ENCODE measurements around the gene PLCL1. TPM values are rescaled to one million over a fixed set of nuclear protein-coding genes. Genes with fewer than 3 reads are reported as not detected.

The PLCL1 gene
- total RNA-seq, 1 experiment from 2014 or later, result not detected

- Histone ChIP-seq H3K9me2 (replicated peaks; ENCODE audit: insufficient read depth, low read length) (no peaks in the 10 kb centered on the region), H3K4me2 (ENCODE audit: low read depth, low read length, poor library complexity, severe bottlenecking) (no peak overlapping the region), H3K9ac (ENCODE audit: low read length) (no peak overlapping the region), H3K79me2 (ENCODE audit: low read length) (no peaks in the 10 kb centered on the region), H2AFZ (ENCODE audit: low read length) (no peak overlapping the region), H3K9me3 (ENCODE audit: low read length) (no peaks in the 10 kb centered on the region), H3K4me1 (ENCODE audit: low read length) (no peaks in the 10 kb centered on the region), H3K27ac (ENCODE audit: low read length) (no peak overlapping the region), H4K20me1 (ENCODE audit: insufficient read depth, low read depth, low read length) (no peaks in the 10 kb centered on the region), H3K4me3 (ENCODE audit: low read length) (no peak overlapping the region), H3K36me3 (ENCODE audit: insufficient read depth, low read length) (no peaks in the 10 kb centered on the region), H3K27me3 (ENCODE audit: low read length) (0 out of 2 replicates have a peak, but pooled peaks cover 3% of the 10 kb centered on the region)
- DNase-seq, result no peak
These were observed 180.7 kb downstream of the PLCL1 start for GRCh38 chr2:197985029-197985638.

GRCh38 chr2:197986977-197987376 lies 182.6 kb downstream of the PLCL1 start:
- Histone ChIP-seq H3K9me3 (ENCODE audit: low read length) (no peaks in the 10 kb centered on the region), H3K4me3 (ENCODE audit: low read length) (no peak overlapping the region), H3K27me3 (ENCODE audit: low read length) (0 out of 2 replicates have a peak, but pooled peaks cover 3% of the 10 kb centered on the region), H4K20me1 (ENCODE audit: insufficient read depth, low read depth, low read length) (no peaks in the 10 kb centered on the region), H3K9ac (ENCODE audit: low read length) (no peak overlapping the region), H3K4me1 (ENCODE audit: low read length) (no peaks in the 10 kb centered on the region), H3K79me2 (ENCODE audit: low read length) (no peaks in the 10 kb centered on the region), H3K36me3 (ENCODE audit: insufficient read depth, low read length) (no peaks in the 10 kb centered on the region), H3K4me2 (ENCODE audit: low read depth, low read length, poor library complexity, severe bottlenecking) (no peak overlapping the region), H2AFZ (ENCODE audit: low read length) (no peak overlapping the region), H3K27ac (ENCODE audit: low read length) (no peak overlapping the region), H3K9me2 (replicated peaks; ENCODE audit: insufficient read depth, low read length) (no peaks in the 10 kb centered on the region)
- no peak for DNase-seq

DNA sequence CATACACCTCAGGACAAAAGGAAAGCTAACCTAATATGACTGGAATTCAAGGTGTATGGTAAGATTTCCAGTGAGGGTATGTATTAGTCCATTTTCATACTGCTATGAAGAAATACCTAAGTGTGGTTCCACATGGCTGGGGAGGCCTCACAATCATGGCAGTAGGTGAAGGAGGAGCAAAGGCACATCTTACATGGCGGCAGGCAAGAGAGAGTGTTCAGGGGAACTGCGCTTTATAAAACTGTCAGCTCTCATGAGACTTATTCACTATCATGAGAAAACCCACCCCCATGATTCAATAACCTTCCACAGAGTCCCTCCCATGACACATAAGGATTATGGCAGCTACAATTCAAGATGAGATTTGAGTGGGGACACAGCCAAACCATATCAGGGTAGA lies 186.0 kb downstream of the PLCL1 start:
- H3K4me1 ChIP-seq (ENCODE audit: low read length), result no peaks in the 10 kb centered on the region
- no peaks in the 10 kb centered on the region for H3K36me3 ChIP-seq (ENCODE audit: insufficient read depth, low read length)
- no peak overlapping the region for H3K4me2 ChIP-seq (ENCODE audit: low read depth, low read length, poor library complexity, severe bottlenecking)
- H3K27me3 ChIP-seq (ENCODE audit: low read length), result no peaks in the 10 kb centered on the region
- no peak for DNase-seq
- H3K4me3 ChIP-seq (ENCODE audit: low read length), result no peak overlapping the region
- H3K79me2 ChIP-seq (ENCODE audit: low read length), result no peaks in the 10 kb centered on the region
- no peak overlapping the region for H2AFZ ChIP-seq (ENCODE audit: low read length)
- no peak overlapping the region for H3K9ac ChIP-seq (ENCODE audit: low read length)
- no peaks in the 10 kb centered on the region for H3K9me2 ChIP-seq (replicated peaks; ENCODE audit: insufficient read depth, low read length)
- H3K27ac ChIP-seq (ENCODE audit: low read length), result no peak overlapping the region
- H4K20me1 ChIP-seq (ENCODE audit: insufficient read depth, low read depth, low read length), result no peaks in the 10 kb centered on the region
- no peaks in the 10 kb centered on the region for H3K9me3 ChIP-seq (ENCODE audit: low read length)

- H2AFZ ChIP-seq (ENCODE audit: low read length), result no peak overlapping the region
- no peak for DNase-seq
- H3K36me3 ChIP-seq (ENCODE audit: insufficient read depth, low read length), result no peaks in the 10 kb centered on the region
- H3K9me3 ChIP-seq (ENCODE audit: low read length), result no peaks in the 10 kb centered on the region
- H4K20me1 ChIP-seq (ENCODE audit: insufficient read depth, low read depth, low read length), result no peaks in the 10 kb centered on the region
- no peaks in the 10 kb centered on the region for H3K4me1 ChIP-seq (ENCODE audit: low read length)
- H3K9ac ChIP-seq (ENCODE audit: low read length), result no peak overlapping the region
- H3K27me3 ChIP-seq (ENCODE audit: low read length), result no peaks in the 10 kb centered on the region
- H3K27ac ChIP-seq (ENCODE audit: low read length), result no peak overlapping the region
- no peak overlapping the region for H3K4me2 ChIP-seq (ENCODE audit: low read depth, low read length, poor library complexity, severe bottlenecking)
- no peak overlapping the region for H3K4me3 ChIP-seq (ENCODE audit: low read length)
- no peaks in the 10 kb centered on the region for H3K79me2 ChIP-seq (ENCODE audit: low read length)
- no peaks in the 10 kb centered on the region for H3K9me2 ChIP-seq (replicated peaks; ENCODE audit: insufficient read depth, low read length)
These were observed 188.2 kb downstream of the PLCL1 start for GRCh38 chr2:197992482-197993133.

GRCh38 chr2:197993363-197993762 lies 189.0 kb downstream of the PLCL1 start:
- no peak overlapping the region for H2AFZ ChIP-seq (ENCODE audit: low read length)
- DNase-seq, result no peak
- H3K27ac ChIP-seq (ENCODE audit: low read length), result no peak overlapping the region
- H3K9me2 ChIP-seq (replicated peaks; ENCODE audit: insufficient read depth, low read length), result no peaks in the 10 kb centered on the region
- no peaks in the 10 kb centered on the region for H3K79me2 ChIP-seq (ENCODE audit: low read length)
- no peak overlapping the region for H3K4me3 ChIP-seq (ENCODE audit: low read length)
- H4K20me1 ChIP-seq (ENCODE audit: insufficient read depth, low read depth, low read length), result no peaks in the 10 kb centered on the region
- H3K9me3 ChIP-seq (ENCODE audit: low read length), result no peaks in the 10 kb centered on the region
- H3K4me1 ChIP-seq (ENCODE audit: low read length), result no peaks in the 10 kb centered on the region
- no peaks in the 10 kb centered on the region for H3K27me3 ChIP-seq (ENCODE audit: low read length)
- H3K9ac ChIP-seq (ENCODE audit: low read length), result no peak overlapping the region
- no peaks in the 10 kb centered on the region for H3K36me3 ChIP-seq (ENCODE audit: insufficient read depth, low read length)
- no peak overlapping the region for H3K4me2 ChIP-seq (ENCODE audit: low read depth, low read length, poor library complexity, severe bottlenecking)

DNA sequence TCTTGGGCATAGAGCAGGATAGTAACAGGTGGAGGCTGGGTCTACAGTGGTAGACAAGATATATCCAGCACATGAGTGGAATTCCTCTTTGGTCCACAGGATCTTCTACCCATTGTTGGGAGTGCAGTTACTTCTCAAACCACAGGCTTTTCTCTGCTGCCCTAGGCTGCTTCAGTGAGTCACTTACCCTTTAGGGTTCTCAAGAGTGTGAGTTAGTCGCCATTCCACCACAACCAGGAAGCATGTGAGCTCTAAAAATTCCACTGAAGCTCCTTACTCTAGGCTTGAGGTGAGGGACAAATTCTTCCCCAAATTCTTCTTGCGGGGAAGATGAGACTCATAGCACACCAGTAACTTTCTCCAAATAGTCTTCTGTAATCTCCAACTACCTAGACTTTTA lies 189.4 kb downstream of the PLCL1 start:
- H2AFZ ChIP-seq (ENCODE audit: low read length), result no peak overlapping the region
- H3K4me3 ChIP-seq (ENCODE audit: low read length), result no peak overlapping the region
- H3K27ac ChIP-seq (ENCODE audit: low read length), result no peak overlapping the region
- no peaks in the 10 kb centered on the region for H3K27me3 ChIP-seq (ENCODE audit: low read length)
- no peaks in the 10 kb centered on the region for H3K9me2 ChIP-seq (replicated peaks; ENCODE audit: insufficient read depth, low read length)
- H4K20me1 ChIP-seq (ENCODE audit: insufficient read depth, low read depth, low read length), result no peaks in the 10 kb centered on the region
- H3K79me2 ChIP-seq (ENCODE audit: low read length), result no peaks in the 10 kb centered on the region
- no peak overlapping the region for H3K4me2 ChIP-seq (ENCODE audit: low read depth, low read length, poor library complexity, severe bottlenecking)
- no peaks in the 10 kb centered on the region for H3K4me1 ChIP-seq (ENCODE audit: low read length)
- H3K9me3 ChIP-seq (ENCODE audit: low read length), result no peaks in the 10 kb centered on the region
- no peak overlapping the region for H3K9ac ChIP-seq (ENCODE audit: low read length)
- DNase-seq, result no peak
- no peaks in the 10 kb centered on the region for H3K36me3 ChIP-seq (ENCODE audit: insufficient read depth, low read length)

DNA sequence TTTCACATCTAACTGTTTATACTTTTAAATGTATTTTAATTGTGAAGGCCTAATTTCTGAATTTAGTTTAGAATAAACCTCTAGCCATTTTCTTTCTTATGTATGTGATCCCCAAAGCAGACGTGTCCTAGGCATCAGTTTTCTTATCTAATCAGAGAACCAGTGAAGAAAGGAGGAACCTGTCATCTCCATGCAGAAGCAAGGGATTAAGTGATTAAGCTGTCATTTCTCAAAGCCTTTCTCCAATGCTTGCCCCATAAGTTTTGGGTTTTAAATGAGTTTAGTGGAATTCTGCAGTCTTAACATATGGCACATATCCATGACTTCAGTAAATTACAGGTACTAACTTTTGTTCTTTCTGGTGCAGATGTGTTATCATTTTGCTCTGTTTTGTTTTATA lies 190.4 kb downstream of the PLCL1 start:
- no peaks in the 10 kb centered on the region for H3K4me1 ChIP-seq (ENCODE audit: low read length)
- no peak overlapping the region for H3K4me2 ChIP-seq (ENCODE audit: low read depth, low read length, poor library complexity, severe bottlenecking)
- no peaks in the 10 kb centered on the region for H4K20me1 ChIP-seq (ENCODE audit: insufficient read depth, low read depth, low read length)
- no peaks in the 10 kb centered on the region for H3K9me3 ChIP-seq (ENCODE audit: low read length)
- no peaks in the 10 kb centered on the region for H3K27me3 ChIP-seq (ENCODE audit: low read length)
- no peaks in the 10 kb centered on the region for H3K36me3 ChIP-seq (ENCODE audit: insufficient read depth, low read length)
- H3K27ac ChIP-seq (ENCODE audit: low read length), result no peak overlapping the region
- H3K9me2 ChIP-seq (replicated peaks; ENCODE audit: insufficient read depth, low read length), result no peaks in the 10 kb centered on the region
- no peak overlapping the region for H3K4me3 ChIP-seq (ENCODE audit: low read length)
- DNase-seq, result no peak
- H3K79me2 ChIP-seq (ENCODE audit: low read length), result no peaks in the 10 kb centered on the region
- no peak overlapping the region for H2AFZ ChIP-seq (ENCODE audit: low read length)
- H3K9ac ChIP-seq (ENCODE audit: low read length), result no peak overlapping the region

GRCh38 chr2:197996583-197996982 lies 192.2 kb downstream of the PLCL1 start:
- Histone ChIP-seq H3K27me3 (ENCODE audit: low read length) (no peaks in the 10 kb centered on the region), H3K36me3 (ENCODE audit: insufficient read depth, low read length) (no peaks in the 10 kb centered on the region), H3K9ac (ENCODE audit: low read length) (no peak overlapping the region), H3K9me3 (ENCODE audit: low read length) (no peaks in the 10 kb centered on the region), H3K27ac (ENCODE audit: low read length) (no peak overlapping the region), H4K20me1 (ENCODE audit: insufficient read depth, low read depth, low read length) (no peaks in the 10 kb centered on the region), H3K4me1 (ENCODE audit: low read length) (no peaks in the 10 kb centered on the region), H3K79me2 (ENCODE audit: low read length) (no peaks in the 10 kb centered on the region), H3K4me3 (ENCODE audit: low read length) (no peak overlapping the region), H2AFZ (ENCODE audit: low read length) (no peak overlapping the region), H3K4me2 (ENCODE audit: low read depth, low read length, poor library complexity, severe bottlenecking) (no peak overlapping the region), H3K9me2 (replicated peaks; ENCODE audit: insufficient read depth, low read length) (no peaks in the 10 kb centered on the region)
- DNase-seq, result no peak
